Duodenal mucosa (tissue), 2 donors: ENCODE measurements around the gene ZNF438.
"Not testable (repeated sequence)": the region's sequence is repeated elsewhere in the genome, so short reads cannot be mapped to it uniquely, and the experiment has no call there.

ENCODE experiments used
- H3K27ac ChIP-seq: one replicate; pipeline ENCODE4 v1.7.0; 2013; ENCODE audit warnings: low read depth, low read length
- H3K27me3 ChIP-seq, 2 donors: one replicate each; pipeline ENCODE4 v1.7.0; 2013; ENCODE audit warnings: low read length in 2 of 2, control low read depth in 1 of 2; ENCODE audit not compliant: insufficient read depth in 2 of 2, control insufficient read depth in 1 of 2
- H3K36me3 ChIP-seq, 2 donors: one replicate each; pipeline ENCODE4 v1.7.0; 2013; ENCODE audit warnings: low read length in 2 of 2, control low read depth in 1 of 2; ENCODE audit not compliant: insufficient read depth in 2 of 2, control insufficient read depth in 1 of 2
- H3K4me1 ChIP-seq, 2 donors: one replicate each; pipeline ENCODE4 v1.7.0; 2013; ENCODE audit warnings: low read length in 2 of 2, control low read depth in 1 of 2; ENCODE audit not compliant: insufficient read depth in 2 of 2, control insufficient read depth in 1 of 2
- H3K4me3 ChIP-seq, 2 donors: one replicate each; pipeline ENCODE4 v1.7.0; 2013; ENCODE audit warnings: low read length in 2 of 2, low read depth in 1 of 2
- H3K9ac ChIP-seq, 2 donors: one replicate each; pipeline ENCODE4 v1.7.0; 2013; ENCODE audit warnings: low read length in 2 of 2, low read depth in 1 of 2
- H3K9me3 ChIP-seq, 2 donors: one replicate each; pipeline ENCODE4 v1.7.0; 2013; ENCODE audit warnings: low read length in 2 of 2, control low read depth in 1 of 2; ENCODE audit not compliant: control insufficient read depth in 1 of 2

Gene ZNF438

DNA sequence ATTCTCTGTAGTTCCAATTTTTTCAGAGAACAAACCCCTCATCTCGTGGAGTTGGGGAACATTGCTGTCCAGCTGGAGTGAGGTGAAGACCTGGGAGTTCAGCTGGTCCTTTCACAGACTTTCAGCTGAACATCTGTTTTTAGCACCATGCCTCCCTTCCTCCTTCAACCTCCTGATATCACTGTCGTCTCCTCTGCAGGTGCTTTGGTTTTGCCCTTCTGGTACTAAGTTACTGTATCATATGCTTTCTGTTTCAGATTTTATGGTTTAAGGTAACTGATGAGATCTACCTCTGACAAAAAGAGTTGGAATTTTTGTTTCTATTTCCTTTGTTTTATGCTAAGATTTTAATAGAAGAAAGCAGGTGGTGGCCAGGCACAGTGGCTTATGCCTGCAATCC lies 102.9 kb downstream of the ZNF438 start:
- Histone ChIP-seq H3K27ac (no peak overlapping the region), H3K4me1 (no peaks in the 10 kb centered on the region), H3K36me3 (peaks cover 0 to 7% of the 10 kb centered on the region in 2 donors), H3K9ac (no peak overlapping the region), H3K4me3 (no peak overlapping the region), H3K27me3 (no peaks in the 10 kb centered on the region), H3K9me3 (peaks cover 8 to 11% of the 10 kb centered on the region in 2 donors)

DNA sequence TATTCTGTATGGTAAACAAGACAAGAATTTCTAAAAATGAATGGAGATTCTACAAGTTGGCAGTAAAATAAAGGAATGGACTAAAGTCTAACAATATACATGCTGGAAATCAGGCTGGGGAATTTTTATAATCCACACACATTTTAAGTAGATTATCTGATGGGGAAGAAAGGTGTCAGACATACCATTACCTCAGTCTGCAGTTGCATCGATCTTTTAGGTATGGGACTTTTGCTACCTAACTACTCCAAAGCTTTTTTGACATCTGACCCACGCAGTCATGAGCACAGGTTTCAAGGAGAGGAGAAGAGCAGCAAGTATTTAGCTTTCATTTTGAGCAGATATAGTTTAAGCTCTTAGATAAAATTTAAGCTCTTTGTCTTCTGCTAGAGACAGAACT lies 113.0 kb downstream of the ZNF438 start:
- H3K4me3 ChIP-seq = no peak overlapping the region
- no peak overlapping the region for H3K27ac ChIP-seq
- H3K27me3 ChIP-seq = no peaks in the 10 kb centered on the region
- H3K36me3 ChIP-seq = no peaks in the 10 kb centered on the region
- no peaks in the 10 kb centered on the region for H3K9me3 ChIP-seq
- H3K9ac ChIP-seq = no peak overlapping the region
- no peaks in the 10 kb centered on the region for H3K4me1 ChIP-seq

DNA sequence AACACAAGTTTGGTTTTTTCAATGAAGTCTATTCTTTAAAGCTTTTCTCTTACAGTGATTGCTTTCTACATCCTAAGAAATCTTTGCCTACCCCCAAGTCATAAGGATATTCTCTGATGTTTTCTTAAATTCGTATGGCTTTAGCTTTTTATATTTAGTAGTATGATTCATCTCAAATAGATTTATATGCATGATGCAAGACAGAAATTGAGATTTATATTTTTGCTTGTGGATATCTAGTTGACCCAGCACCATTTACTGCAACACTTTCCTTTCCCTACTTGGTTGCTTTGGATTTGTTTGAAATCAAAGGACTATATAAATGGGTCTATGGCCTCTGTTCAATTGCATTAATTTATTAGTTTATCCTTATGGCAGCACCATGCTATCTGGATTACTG lies 113.9 kb downstream of the ZNF438 start:
- no peaks in the 10 kb centered on the region for H3K27me3 ChIP-seq
- H3K4me3 ChIP-seq = no peak overlapping the region
- no peaks in the 10 kb centered on the region for H3K9me3 ChIP-seq
- H3K27ac ChIP-seq = no peak overlapping the region
- no peaks in the 10 kb centered on the region for H3K36me3 ChIP-seq
- H3K4me1 ChIP-seq = no peaks in the 10 kb centered on the region
- H3K9ac ChIP-seq = no peak overlapping the region

DNA sequence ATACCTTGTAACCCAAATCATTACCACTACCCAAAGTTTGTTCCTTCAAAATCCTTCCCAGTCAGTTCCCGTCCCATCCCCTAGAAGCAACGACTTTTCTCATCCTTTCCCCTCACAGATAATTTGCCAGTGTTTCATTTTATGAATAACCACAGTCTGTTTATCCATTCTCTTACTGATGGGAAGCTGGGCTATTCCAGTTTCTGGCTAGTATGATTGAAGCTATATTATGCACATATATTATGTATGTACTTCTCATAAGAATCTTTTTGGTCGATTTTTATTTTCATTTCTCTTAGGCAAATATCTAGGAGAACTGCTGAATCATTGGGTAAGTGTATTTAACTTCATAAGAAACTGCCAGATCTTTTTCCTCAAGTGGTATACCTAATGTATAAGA lies 114.6 kb downstream of the ZNF438 start:
- no peaks in the 10 kb centered on the region for H3K27me3 ChIP-seq
- H3K9ac ChIP-seq = no peak overlapping the region
- H3K4me1 ChIP-seq = no peaks in the 10 kb centered on the region
- H3K9me3 ChIP-seq = no peaks in the 10 kb centered on the region
- H3K36me3 ChIP-seq = no peaks in the 10 kb centered on the region
- H3K4me3 ChIP-seq = no peak overlapping the region
- H3K27ac ChIP-seq = no peak overlapping the region

DNA sequence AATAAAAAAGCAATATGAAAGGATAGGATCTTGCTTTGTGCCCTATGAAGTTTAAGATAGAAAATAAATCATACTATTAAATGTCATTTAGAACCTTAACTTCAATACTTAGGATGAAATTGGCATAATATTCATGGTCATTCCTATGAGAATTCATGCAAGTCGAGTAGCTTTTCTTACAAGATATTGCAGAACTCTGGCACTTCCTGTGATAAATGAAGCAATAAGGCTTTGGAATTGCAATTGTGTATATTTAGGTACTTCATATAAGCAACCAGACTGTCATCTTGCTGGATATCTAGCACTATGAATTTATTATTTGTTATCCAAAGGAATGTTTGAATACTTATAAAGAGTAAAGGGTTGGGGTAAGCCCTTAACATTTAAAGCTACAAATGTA lies 116.5 kb downstream of the ZNF438 start:
- H3K9me3 ChIP-seq = no peaks in the 10 kb centered on the region
- no peak overlapping the region for H3K4me3 ChIP-seq
- no peak overlapping the region for H3K9ac ChIP-seq
- H3K4me1 ChIP-seq = no peaks in the 10 kb centered on the region
- H3K27me3 ChIP-seq = no peaks in the 10 kb centered on the region
- H3K36me3 ChIP-seq = no peaks in the 10 kb centered on the region
- H3K27ac ChIP-seq = no peak overlapping the region

DNA sequence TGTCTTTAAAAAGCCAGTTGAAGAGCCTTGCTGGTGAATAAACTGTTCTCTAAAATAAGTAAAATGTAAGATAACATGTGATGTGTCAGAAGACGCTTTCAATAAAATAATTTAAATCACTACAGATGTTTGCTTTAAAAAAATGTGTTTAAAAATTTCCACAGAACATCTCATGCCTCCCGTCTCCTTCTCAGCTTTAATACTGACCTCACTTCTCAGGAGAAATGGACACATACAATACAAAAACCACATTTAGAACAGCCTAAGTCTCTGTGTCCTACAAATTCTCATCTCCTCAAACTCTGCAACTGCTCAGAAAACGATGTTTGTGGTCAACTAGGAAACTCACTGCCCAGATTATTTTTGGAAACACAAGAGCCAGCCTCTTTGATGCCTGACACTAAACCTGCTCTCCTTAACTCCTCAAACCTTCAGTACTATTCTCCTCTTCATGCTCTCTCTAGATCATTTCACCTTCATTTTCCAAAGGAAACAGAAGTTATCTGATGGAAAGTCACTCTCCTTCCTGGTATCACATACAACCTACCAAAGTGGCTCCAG lies 120.3 kb downstream of the ZNF438 start:
- Histone ChIP-seq H3K9ac (no peak overlapping the region), H3K36me3 (peaks cover 0 to 4% of the 10 kb centered on the region in 2 donors), H3K9me3 (no peaks in the 10 kb centered on the region), H3K4me3 (no peak overlapping the region), H3K4me1 (no peaks in the 10 kb centered on the region), H3K27ac (no peak overlapping the region), H3K27me3 (no peaks in the 10 kb centered on the region)

DNA sequence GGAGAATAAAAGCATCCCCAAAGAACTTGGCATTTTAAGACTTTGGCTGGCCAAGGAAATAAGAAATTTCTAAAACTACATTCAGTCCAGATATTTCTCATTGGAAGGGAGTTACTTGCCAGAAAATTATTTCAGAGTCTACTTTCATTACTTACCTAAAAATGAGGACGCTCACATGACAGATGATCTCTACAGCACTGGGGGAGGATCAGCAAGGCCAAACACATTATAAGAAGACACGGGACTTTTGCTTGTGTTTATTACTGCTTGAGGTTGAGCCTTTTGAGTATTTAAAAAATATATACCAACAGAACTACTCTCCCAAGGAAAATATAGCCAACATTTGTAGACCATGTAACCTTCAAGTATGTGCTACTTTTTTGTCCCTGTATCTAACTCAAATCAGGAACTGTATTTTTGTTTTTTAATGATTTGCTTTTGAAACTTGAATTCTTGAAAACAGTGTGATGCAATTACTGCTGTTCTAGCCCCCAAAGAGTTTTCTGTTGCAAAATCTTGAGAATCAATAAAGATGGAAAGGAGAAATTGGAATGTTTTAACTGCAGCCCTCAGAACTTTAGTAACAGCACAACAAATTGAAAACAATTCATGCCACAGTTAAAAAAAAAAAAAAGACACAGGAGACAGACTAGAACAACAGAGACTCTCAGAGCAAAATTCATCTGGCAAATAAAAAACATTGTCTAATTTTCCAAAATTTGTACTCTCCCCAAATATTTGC lies 128.1 kb downstream of the ZNF438 start:
- Histone ChIP-seq H3K27me3 (no peaks in the 10 kb centered on the region), H3K4me3 (no peak overlapping the region), H3K27ac (no peak overlapping the region), H3K36me3 (peaks cover 0 to 4% of the 10 kb centered on the region in 2 donors), H3K4me1 (no peaks in the 10 kb centered on the region), H3K9ac (no peak overlapping the region), H3K9me3 (no peaks in the 10 kb centered on the region)

DNA sequence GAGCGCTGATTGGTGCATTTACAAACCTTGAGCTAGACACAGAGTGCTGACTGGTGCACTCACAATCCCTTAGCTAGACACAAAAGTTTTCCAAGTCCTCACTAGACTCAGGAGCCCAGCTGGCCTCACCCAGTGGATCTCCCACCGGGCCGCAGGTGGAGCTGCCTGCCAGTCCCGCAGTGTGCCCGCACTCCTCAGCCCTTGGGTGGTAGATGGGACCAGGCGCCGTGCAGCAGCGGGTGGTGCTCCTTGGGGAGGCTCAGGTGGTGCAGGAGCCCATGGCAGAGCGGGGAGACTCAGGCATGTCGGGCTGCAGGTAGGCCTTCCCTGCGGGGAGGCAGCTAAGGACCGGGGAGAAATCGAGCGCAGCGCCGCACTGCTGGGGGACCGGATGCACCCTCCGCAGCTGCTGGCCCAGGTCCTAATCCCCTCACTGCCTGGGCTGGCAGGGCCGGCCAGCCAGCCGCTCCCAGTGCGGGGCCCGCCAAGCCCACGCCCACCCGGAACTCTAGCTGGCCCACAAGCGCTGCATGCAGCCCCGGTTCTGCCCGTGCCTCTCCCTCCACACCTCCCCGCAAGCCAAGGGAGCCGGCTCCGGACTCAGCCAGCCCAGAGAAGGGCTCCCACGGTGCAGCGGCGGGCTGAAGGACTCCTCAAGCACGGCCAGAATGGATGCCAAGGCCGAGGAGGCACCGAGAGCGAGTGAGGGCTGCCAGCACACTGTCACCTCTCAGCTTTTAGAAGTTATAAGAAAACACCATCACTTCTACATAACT lies 128.9 kb downstream of the ZNF438 start:
- H3K9ac ChIP-seq = no peak overlapping the region
- H3K27ac ChIP-seq = no peak overlapping the region
- H3K9me3 ChIP-seq = no peaks in the 10 kb centered on the region
- no peaks in the 10 kb centered on the region for H3K4me1 ChIP-seq
- no peaks in the 10 kb centered on the region for H3K36me3 ChIP-seq
- H3K27me3 ChIP-seq = no peaks in the 10 kb centered on the region
- no peak overlapping the region for H3K4me3 ChIP-seq

DNA sequence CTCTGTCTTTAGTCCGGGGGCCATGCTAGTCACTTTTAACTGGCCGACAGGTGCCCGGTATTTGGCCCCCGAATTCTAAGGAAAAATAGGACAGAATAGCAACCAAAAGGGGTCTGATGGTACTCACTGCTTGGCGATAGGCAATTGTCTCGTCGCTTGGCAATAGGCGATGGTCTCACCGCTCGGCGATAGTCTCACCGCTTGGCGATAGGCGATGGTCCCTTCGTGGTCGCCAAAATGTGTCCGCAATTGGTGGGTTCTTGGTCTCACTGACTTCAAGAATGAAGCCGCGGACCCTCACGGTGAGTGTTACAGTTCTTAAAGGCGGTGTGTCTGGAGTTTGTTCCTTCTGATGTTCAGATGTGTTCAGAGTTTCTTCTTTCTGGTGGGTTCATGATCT lies 130.2 kb downstream of the ZNF438 start:
- not testable (repeated sequence) for H3K27ac ChIP-seq, H3K9me3 ChIP-seq, H3K36me3 ChIP-seq, H3K4me3 ChIP-seq, H3K4me1 ChIP-seq, H3K9ac ChIP-seq, H3K27me3 ChIP-seq

DNA sequence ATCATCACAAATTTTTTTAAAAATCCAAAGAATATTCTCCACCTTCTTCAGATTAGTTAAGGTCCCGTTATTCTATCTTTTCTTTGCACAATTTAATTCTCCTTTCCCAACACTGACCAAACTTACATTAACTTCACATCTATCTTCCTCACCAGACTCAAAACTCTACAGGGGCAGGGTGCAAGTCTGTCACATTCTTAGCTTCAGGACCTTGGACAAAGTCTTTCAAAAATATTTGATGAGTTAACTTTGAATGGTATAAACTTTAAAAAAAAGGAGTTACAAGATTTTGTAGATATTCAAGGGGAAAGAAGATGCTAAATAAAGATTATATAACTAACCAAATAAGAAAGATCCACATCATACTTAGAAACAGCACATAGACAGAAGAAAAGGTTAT lies 132.7 kb downstream of the ZNF438 start:
- Histone ChIP-seq H3K4me1 (no peaks in the 10 kb centered on the region), H3K27me3 (no peaks in the 10 kb centered on the region), H3K9me3 (no peaks in the 10 kb centered on the region), H3K4me3 (no peak overlapping the region), H3K36me3 (no peaks in the 10 kb centered on the region), H3K9ac (no peak overlapping the region), H3K27ac (no peak overlapping the region)
